ENCODE results near the gene LEKR1.

Gene LEKR1

GRCh38 chr3:156816794-156817645, 9.1 kb upstream of the LEKR1 start (continued):
- 0 out of 2 replicates have a peak, but pooled peaks have one; percentile 47 for TF ChIP-seq ZNF580 (tag by site-specific recombination; IDR thresholded peaks at IDR 0.05)
- TF ChIP-seq ZBTB8A (tag by site-specific recombination; IDR thresholded peaks at IDR 0.05), result peak; percentile 99
- TF ChIP-seq, protein P1, sequence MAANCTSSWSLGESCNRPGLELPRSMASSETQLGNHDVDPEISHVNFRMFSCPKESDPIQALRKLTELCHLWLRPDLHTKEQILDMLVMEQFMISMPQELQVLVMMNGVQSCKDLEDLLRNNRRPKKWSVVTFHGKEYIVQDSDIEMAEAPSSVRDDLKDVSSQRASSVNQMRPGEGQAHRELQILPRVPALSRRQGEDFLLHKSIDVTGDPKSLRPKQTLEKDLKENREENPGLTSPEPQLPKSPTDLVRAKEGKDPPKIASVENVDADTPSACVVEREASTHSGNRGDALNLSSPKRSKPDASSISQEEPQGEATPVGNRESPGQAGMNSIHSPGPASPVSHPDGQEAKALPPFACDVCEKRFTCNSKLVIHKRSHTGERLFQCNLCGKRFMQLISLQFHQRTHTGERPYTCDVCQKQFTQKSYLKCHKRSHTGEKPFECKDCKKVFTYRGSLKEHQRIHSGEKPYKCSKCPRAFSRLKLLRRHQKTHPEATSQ (tag by site-specific recombination; IDR thresholded peaks at IDR 0.05), result no peak
- TF ChIP-seq ZNF248 (tag by site-specific recombination; IDR thresholded peaks at IDR 0.05), result no peak
- no peak for TF ChIP-seq ZNF792 (tag by site-specific recombination; IDR thresholded peaks at IDR 0.05)
- TF ChIP-seq ZNF629 (tag by site-specific recombination; IDR thresholded peaks at IDR 0.05), result peak; percentile 83
- TF ChIP-seq TRIM28 (IDR thresholded peaks at IDR 0.05; ENCODE audit: borderline replicate concordance, low read length), result peak; percentile 81
- TF ChIP-seq ZNF202 (tag by site-specific recombination; IDR thresholded peaks at IDR 0.05; ENCODE audit: borderline replicate concordance), result no peak
- TF ChIP-seq GLI4 (tag by site-specific recombination; IDR thresholded peaks at IDR 0.05), result no peak
- TF ChIP-seq ZNF530 (tag by site-specific recombination; IDR thresholded peaks at IDR 0.05; ENCODE audit: low read depth), result no peak
- no peak for TF ChIP-seq ZNF138 (tag by site-specific recombination; IDR thresholded peaks at IDR 0.05; ENCODE audit: borderline replicate concordance)
- TF ChIP-seq ZNF830 (tag by site-specific recombination; IDR thresholded peaks at IDR 0.05; ENCODE audit: low read depth), result no peak
- TF ChIP-seq ZNF223 (tag by site-specific recombination; IDR thresholded peaks at IDR 0.05), result 0 out of 2 replicates have a peak, but pooled peaks have one; percentile 11
- no peak for TF ChIP-seq EGR2 (tag by site-specific recombination; IDR thresholded peaks at IDR 0.05; ENCODE audit: low read depth)
- TF ChIP-seq SP3 (tag by site-specific recombination; IDR thresholded peaks at IDR 0.05), result peak; percentile 50; the same call in 1 of the 2 replicates
- peak; percentile 61 for TF ChIP-seq KLF9 (tag by site-specific recombination; IDR thresholded peaks at IDR 0.05; ENCODE audit: low read depth)
- peak; percentile 100 for TF ChIP-seq IKZF3 (tag by site-specific recombination; IDR thresholded peaks at IDR 0.05)
- TF ChIP-seq ZEB2 (tag by site-specific recombination; IDR thresholded peaks at IDR 0.05), result peak; percentile 91
- TF ChIP-seq ZNF654 (tag by site-specific recombination; IDR thresholded peaks at IDR 0.05; ENCODE audit: low read depth), result no peak
- peak; percentile 67 for TF ChIP-seq ZBTB17 (tag by site-specific recombination; IDR thresholded peaks at IDR 0.05)
- TF ChIP-seq ZNF692 (tag by site-specific recombination; IDR thresholded peaks at IDR 0.05), result peak; percentile 67
- TF ChIP-seq, protein P2, sequence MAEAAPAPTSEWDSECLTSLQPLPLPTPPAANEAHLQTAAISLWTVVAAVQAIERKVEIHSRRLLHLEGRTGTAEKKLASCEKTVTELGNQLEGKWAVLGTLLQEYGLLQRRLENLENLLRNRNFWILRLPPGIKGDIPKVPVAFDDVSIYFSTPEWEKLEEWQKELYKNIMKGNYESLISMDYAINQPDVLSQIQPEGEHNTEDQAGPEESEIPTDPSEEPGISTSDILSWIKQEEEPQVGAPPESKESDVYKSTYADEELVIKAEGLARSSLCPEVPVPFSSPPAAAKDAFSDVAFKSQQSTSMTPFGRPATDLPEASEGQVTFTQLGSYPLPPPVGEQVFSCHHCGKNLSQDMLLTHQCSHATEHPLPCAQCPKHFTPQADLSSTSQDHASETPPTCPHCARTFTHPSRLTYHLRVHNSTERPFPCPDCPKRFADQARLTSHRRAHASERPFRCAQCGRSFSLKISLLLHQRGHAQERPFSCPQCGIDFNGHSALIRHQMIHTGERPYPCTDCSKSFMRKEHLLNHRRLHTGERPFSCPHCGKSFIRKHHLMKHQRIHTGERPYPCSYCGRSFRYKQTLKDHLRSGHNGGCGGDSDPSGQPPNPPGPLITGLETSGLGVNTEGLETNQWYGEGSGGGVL (tag by site-specific recombination; IDR thresholded peaks at IDR 0.05), result peak; percentile 92
- TF ChIP-seq HOXD13 (CRISPR knock-in tag; IDR thresholded peaks at IDR 0.05; ENCODE audit: borderline replicate concordance), result peak; percentile 76; the same call in 1 of the 2 replicates
- TF ChIP-seq ZNF513 (tag by site-specific recombination; IDR thresholded peaks at IDR 0.05), result no peak
- peak; percentile 95 for TF ChIP-seq PATZ1 (tag by site-specific recombination; IDR thresholded peaks at IDR 0.05)
- no peak for TF ChIP-seq ZNF747 (tag by site-specific recombination; IDR thresholded peaks at IDR 0.05)
- TF ChIP-seq ZNF174 (tag by site-specific recombination; IDR thresholded peaks at IDR 0.05), result no peak
- no peak for TF ChIP-seq ZNF837 (tag by site-specific recombination; IDR thresholded peaks at IDR 0.05)
- no peak for TF ChIP-seq ZNF211 (tag by site-specific recombination; IDR thresholded peaks at IDR 0.05; ENCODE audit: low read depth)
- 0 out of 2 replicates have a peak, but pooled peaks have one; percentile 16 for TF ChIP-seq ZNF610 (tag by site-specific recombination; IDR thresholded peaks at IDR 0.05; ENCODE audit: borderline replicate concordance)
- TF ChIP-seq BCL11B (tag by site-specific recombination; IDR thresholded peaks at IDR 0.05; ENCODE audit: low read depth), result peak; percentile 44; the same call in 1 of the 2 replicates
- no peak for TF ChIP-seq ZNF112 (tag by site-specific recombination; IDR thresholded peaks at IDR 0.05)
